ENCODE results near the gene PRSS50. TPM values are rescaled to one million over a fixed set of nuclear protein-coding genes. Genes with fewer than 3 reads are reported as not detected.

The PRSS50 gene
- polyA plus RNA-seq, 1 experiment = not detected

DNA sequence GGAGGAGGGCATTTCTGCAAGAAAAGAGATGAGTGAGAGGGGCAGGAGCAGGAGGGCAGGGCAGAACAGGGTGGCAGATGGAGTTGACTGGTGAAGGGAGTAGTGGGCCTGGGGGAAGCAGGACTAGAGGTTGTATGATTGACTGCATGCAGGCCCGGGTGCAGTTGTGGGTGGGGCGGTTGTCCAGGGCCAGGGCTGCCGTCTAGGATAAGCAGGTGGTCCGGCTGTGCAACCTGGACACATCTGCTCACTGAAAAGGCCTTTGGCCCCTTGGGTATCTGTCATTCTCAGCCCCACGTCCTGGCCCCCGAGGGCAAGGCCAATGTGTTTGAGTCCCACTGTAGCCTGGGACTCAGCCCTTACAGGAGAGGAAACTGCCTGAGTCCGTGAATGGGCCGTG lies 49.6 kb downstream of the PRSS50 start:
- CTCF ChIA-PET = interaction anchor here (0.6 kb wide), 1 partner anchor 39 kb away, joined by 3 read pairs; no protein-coding TSS in a partner anchor
- DNase-seq (ENCODE audit: low read depth, low spot score) = no peak

DNA sequence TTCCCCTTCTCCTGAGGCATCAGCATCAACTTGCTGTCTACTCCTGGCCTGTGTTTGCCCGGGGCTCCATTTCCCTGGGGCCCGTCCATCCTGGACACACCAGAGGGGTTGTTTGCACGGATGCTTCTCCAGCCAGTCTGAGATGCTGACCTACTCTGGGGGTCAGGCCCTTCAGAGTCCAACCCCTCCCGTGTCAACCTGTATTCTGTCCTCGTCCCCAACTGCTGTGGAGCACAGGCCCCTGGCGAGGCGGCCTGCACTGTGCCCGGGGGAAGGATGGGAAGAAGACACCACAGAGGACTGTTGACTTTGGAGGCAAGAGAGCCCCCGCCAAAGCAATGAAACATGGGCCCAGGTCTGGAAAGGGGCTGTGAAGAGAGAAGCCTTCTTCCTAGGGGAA lies 50.0 kb downstream of the PRSS50 start:
- TF ChIP-seq, protein P1, sequence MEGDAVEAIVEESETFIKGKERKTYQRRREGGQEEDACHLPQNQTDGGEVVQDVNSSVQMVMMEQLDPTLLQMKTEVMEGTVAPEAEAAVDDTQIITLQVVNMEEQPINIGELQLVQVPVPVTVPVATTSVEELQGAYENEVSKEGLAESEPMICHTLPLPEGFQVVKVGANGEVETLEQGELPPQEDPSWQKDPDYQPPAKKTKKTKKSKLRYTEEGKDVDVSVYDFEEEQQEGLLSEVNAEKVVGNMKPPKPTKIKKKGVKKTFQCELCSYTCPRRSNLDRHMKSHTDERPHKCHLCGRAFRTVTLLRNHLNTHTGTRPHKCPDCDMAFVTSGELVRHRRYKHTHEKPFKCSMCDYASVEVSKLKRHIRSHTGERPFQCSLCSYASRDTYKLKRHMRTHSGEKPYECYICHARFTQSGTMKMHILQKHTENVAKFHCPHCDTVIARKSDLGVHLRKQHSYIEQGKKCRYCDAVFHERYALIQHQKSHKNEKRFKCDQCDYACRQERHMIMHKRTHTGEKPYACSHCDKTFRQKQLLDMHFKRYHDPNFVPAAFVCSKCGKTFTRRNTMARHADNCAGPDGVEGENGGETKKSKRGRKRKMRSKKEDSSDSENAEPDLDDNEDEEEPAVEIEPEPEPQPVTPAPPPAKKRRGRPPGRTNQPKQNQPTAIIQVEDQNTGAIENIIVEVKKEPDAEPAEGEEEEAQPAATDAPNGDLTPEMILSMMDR (IDR thresholded peaks at IDR 0.05; ENCODE audit: low read depth, low read length) = no peak
- CTCF ChIA-PET = no interaction called here
- H3K9me3 ChIP-seq (ENCODE audit: control insufficient read depth, insufficient read depth, low read length) = no peaks in the 10 kb centered on the region
- H3K4me3 ChIP-seq (ENCODE audit: low read depth, low read length) = no peak overlapping the region
- H3K27ac ChIP-seq (ENCODE audit: low read depth, low read length) = no peak overlapping the region
- H3K27me3 ChIP-seq (ENCODE audit: control insufficient read depth, insufficient read depth, low read length) = peaks cover 7% of the 10 kb centered on the region
- no peak for DNase-seq (ENCODE audit: low read depth, low spot score)
- POLR2A ChIA-PET = no interaction called here

More for the DNA sequence above, 49.6 kb downstream of the PRSS50 start:
- no peak overlapping the region for H3K4me3 ChIP-seq (ENCODE audit: low read depth, low read length)
- POLR2A ChIA-PET = no interaction called here
- H3K27ac ChIP-seq (ENCODE audit: low read depth, low read length) = no peak overlapping the region
- TF ChIP-seq, protein P1 (IDR thresholded peaks at IDR 0.05; ENCODE audit: low read depth, low read length) = no peak
- peaks cover 9% of the 10 kb centered on the region for H3K27me3 ChIP-seq (ENCODE audit: control insufficient read depth, insufficient read depth, low read length)
- no peaks in the 10 kb centered on the region for H3K9me3 ChIP-seq (ENCODE audit: control insufficient read depth, insufficient read depth, low read length)

DNA sequence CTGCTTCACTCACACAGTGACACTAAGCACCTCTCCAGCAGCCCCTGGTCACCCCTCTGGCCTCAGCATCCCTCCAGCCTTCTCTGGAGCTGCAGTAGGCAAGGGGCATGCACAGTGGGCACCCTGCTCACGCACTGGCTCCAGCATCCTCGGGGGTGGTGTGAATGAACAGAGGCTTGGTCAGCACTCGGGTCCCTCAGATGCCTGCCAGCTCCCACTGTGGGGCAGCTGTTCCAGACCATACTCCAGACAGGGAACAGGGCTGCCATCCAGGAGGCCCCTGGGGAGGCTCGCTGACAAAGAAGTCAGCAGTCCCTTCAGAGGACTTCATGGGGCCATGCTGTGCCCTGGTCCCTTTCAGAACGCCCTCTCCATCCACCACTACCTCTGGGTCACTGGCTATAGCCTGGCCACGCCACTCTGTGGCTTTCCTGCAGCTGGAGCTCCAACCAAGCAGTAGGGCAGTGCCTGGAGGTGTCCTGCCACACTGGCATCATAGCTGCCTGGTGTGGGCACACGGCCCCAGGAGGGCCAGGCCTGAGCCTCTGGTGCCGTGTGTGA lies 50.5 kb downstream of the PRSS50 start:
- ChIA-PET POLR2A (no interaction called here), CTCF (no interaction called here)
- DNase-seq (ENCODE audit: low read depth, low spot score) = no peak
- no peak overlapping the region for H3K27ac ChIP-seq (ENCODE audit: low read depth, low read length)
- no peaks in the 10 kb centered on the region; the same call in 1 of the 2 replicates for H3K9me3 ChIP-seq (ENCODE audit: control insufficient read depth, insufficient read depth, low read length)
- H3K4me3 ChIP-seq (ENCODE audit: low read depth, low read length) = no peak overlapping the region
- TF ChIP-seq, protein P1 (IDR thresholded peaks at IDR 0.05; ENCODE audit: low read depth, low read length) = no peak
- peaks cover 7% of the 10 kb centered on the region for H3K27me3 ChIP-seq (ENCODE audit: control insufficient read depth, insufficient read depth, low read length)

DNA sequence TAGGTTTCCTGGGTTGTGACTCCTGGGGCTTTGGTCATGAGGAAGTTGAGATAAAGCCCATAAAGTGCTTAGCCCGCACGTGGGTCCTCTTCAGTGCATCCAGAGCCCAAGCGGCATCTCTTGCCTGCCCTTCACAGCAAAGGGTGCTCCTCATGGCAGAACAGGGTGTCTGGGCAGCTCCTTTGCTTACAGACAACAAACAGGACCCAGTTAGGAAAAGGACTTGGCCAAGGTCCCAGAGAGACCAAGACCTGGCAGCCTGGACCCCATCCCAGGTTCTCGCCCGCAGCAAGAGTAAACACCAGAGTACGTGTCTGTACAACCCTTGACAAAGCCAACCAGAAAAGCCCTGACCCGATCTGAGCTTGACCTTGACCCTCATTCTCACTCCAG lies 51.2 kb downstream of the PRSS50 start:
- peaks cover 7% of the 10 kb centered on the region for H3K27me3 ChIP-seq (ENCODE audit: control insufficient read depth, insufficient read depth, low read length)
- POLR2A ChIA-PET = no interaction called here
- H3K27ac ChIP-seq (ENCODE audit: low read depth, low read length) = no peak overlapping the region
- no peak for DNase-seq (ENCODE audit: low read depth, low spot score)
- H3K4me3 ChIP-seq (ENCODE audit: low read depth, low read length) = no peak overlapping the region
- H3K9me3 ChIP-seq (ENCODE audit: control insufficient read depth, insufficient read depth, low read length) = no peaks in the 10 kb centered on the region; the same call in 1 of the 2 replicates
- TF ChIP-seq, protein P1 (IDR thresholded peaks at IDR 0.05; ENCODE audit: low read depth, low read length) = no peak
- CTCF ChIA-PET = no interaction called here

DNA sequence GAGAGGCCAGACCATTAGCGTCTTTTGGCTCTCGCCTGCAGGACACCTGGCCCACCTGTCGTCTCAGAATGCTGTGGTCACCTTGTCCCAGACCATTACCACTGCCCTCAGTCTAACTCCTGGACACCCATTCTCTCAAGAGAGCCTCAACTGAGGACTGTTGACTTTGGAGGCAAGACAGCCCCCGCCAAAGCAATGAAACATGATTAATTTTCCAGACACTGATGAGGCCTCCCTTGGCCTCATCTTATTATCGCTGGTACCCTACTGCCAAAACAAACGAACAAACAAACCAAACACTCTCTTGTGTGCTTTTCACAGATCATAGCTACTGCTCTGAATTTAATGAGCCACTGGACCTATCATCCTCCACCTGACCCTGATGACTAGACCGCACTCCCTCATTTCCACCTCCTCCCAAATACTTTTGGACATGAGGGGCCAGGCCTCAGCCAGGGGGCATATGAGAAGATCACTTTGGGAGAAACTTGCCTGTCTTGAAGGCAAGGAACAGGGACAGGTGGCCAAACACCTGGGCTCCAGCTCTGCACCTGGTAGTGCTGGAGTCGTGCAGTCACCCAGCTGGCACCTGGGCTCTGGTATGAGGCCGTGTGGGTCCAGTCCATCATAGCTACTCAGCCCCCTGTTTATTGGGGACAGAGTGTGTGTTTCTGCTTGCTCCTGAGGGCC lies 51.8 kb downstream of the PRSS50 start:
- no peak overlapping the region for H3K4me3 ChIP-seq (ENCODE audit: low read depth, low read length)
- DNase-seq (ENCODE audit: low read depth, low spot score) = no peak
- TF ChIP-seq, protein P1 (IDR thresholded peaks at IDR 0.05; ENCODE audit: low read depth, low read length) = no peak
- H3K27me3 ChIP-seq (ENCODE audit: control insufficient read depth, insufficient read depth, low read length) = peaks cover 7% of the 10 kb centered on the region
- POLR2A ChIA-PET = no interaction called here
- CTCF ChIA-PET = no interaction called here
- no peak overlapping the region for H3K27ac ChIP-seq (ENCODE audit: low read depth, low read length)
- H3K9me3 ChIP-seq (ENCODE audit: control insufficient read depth, insufficient read depth, low read length) = no peaks in the 10 kb centered on the region; the same call in 1 of the 2 replicates

Measured in AG04450 (cell line).